K562 (cell line): ENCODE data around the gene SRGAP3. TPM values are rescaled to one million over a fixed set of nuclear protein-coding genes. Genes with fewer than 3 reads are reported as not detected.

Experiments
- ATAC-seq: fragments of 200-7000 bp; cut with Tn5 transposase; 3 replicates; pipeline ENCODE4 v1.9.1; 2020; ENCODE audit warnings: moderate library complexity
- BruUV-seq: library from RNA; stranded (reverse); fragments of 400-500 nt; replicated peaks from 2 replicates; lab custom pipeline; 2021; lab: Mats Ljungman, UMichigan
- CTCF ChIA-PET: fragments of 300-600 bp; formaldehyde crosslinking; extraction: SDS; loops from one replicate; lab custom pipeline; 2021; ENCODE audit warnings: low intra/inter-chr PET ratio; lab: Yijun Ruan, JAX
- POLR2A ChIA-PET: fragments of 300-600, 350-650 bp; sonication (Branson Sonifier 250); formaldehyde crosslinking; extraction: SDS; loops from one replicate; lab custom pipeline; 2021; ENCODE audit warnings: antibody characterized with exemption, inconsistent platforms; lab: Yijun Ruan, JAX
- DNase-seq, 4 experiments: peaks; one replicate each; pipeline versions ENCODE4 v3.0.0 to v3.0.0-alpha.2; 2011 to 2018; ENCODE audit warnings: low spot score in 3 of 4, mixed read lengths in 3 of 4; ENCODE audit errors: extremely low read depth in 1 of 4
- FAIRE-seq: peaks from 2 replicates; lab custom pipeline; 2011; peaks lifted over from hg19 to GRCh38; lab: Jason Lieb, UNC
- H2AFZ ChIP-seq: 2 replicates; pipeline ENCODE4 v1.6.0; 2011; ENCODE audit warnings: low read depth, low read length, control low read depth, inconsistent platforms
- H3K27ac ChIP-seq: fragments of 200-600 bp; 3 replicates; pipeline ENCODE4 v1.8.0; 2011; ENCODE audit warnings: low read depth, mild to moderate bottlenecking, control low read depth, inconsistent platforms, low read length, moderate library complexity, mixed read lengths; ENCODE audit errors: extremely low read depth
- H3K27me3 ChIP-seq, 2 experiments: fragments of 300-600 bp in 1 of 2; 2 replicates in 1 of 2; 3 replicates in 1 of 2; pipeline versions ENCODE4 v1.6.0 to v1.8.0; 2011; ENCODE audit warnings: inconsistent platforms in 2 of 2, low read length in 2 of 2, mild to moderate bottlenecking in 1 of 2, mixed read lengths in 1 of 2, moderate library complexity in 1 of 2; ENCODE audit not compliant: control insufficient read depth in 2 of 2, insufficient read depth in 2 of 2
- H3K36me3 ChIP-seq: fragments of 300-600 bp; 3 replicates; pipeline ENCODE4 v1.8.0; 2011; ENCODE audit warnings: mild to moderate bottlenecking, low read length, inconsistent platforms; ENCODE audit not compliant: control insufficient read depth, insufficient read depth
- H3K4me1 ChIP-seq, 2 experiments: fragments of 200-600 bp in 1 of 2; replicated peaks in 1 of 2; 2 replicates in 1 of 2; 3 replicates in 1 of 2; pipeline versions ENCODE4 v1.5.1 to v1.8.0; 2011; ENCODE audit warnings: inconsistent platforms in 2 of 2, low read length in 2 of 2, mild to moderate bottlenecking in 1 of 2, mixed read lengths in 1 of 2, moderate library complexity in 1 of 2; ENCODE audit not compliant: control insufficient read depth in 2 of 2, insufficient read depth in 2 of 2
- H3K4me2 ChIP-seq: 2 replicates; pipeline ENCODE4 v1.6.1; 2011; ENCODE audit warnings: low read length, control low read depth, inconsistent platforms, mixed read lengths; ENCODE audit not compliant: insufficient read depth
- H3K4me3 ChIP-seq: fragments of 200-600 bp; sonication (generic), shearing (Covaris generic); 2 replicates; pipeline ENCODE4 v1.5.1; 2016; ENCODE audit warnings: control low read depth, inconsistent platforms
- H3K79me2 ChIP-seq: fragments of 200-600 bp; 3 replicates; pipeline ENCODE4 v1.8.0; 2011; ENCODE audit warnings: low read length, inconsistent platforms; ENCODE audit not compliant: control insufficient read depth, insufficient read depth
- H3K9ac ChIP-seq, 2 experiments: 2 replicates each; pipeline versions ENCODE4 v1.6.0 to v1.6.1; 2011; ENCODE audit warnings: low read depth in 2 of 2, low read length in 2 of 2, control low read depth in 1 of 2, inconsistent platforms in 1 of 2, mild to moderate bottlenecking in 1 of 2, mixed read lengths in 1 of 2; ENCODE audit not compliant: insufficient read depth in 1 of 2
- H3K9me1 ChIP-seq: one replicate; pipeline ENCODE4 v1.6.0; 2011; ENCODE audit warnings: inconsistent platforms, mild to moderate bottlenecking, low read length, moderate library complexity; ENCODE audit not compliant: control insufficient read depth, insufficient read depth
- H3K9me3 ChIP-seq: replicated peaks from 2 replicates; pipeline ENCODE4 v1.5.1; 2011; ENCODE audit warnings: low read depth, low read length, inconsistent platforms; ENCODE audit not compliant: control insufficient read depth, insufficient read depth
- H4K20me1 ChIP-seq: replicated peaks from 2 replicates; pipeline ENCODE4 v1.6.1; 2011; ENCODE audit warnings: low read length, inconsistent platforms, mixed read lengths; ENCODE audit not compliant: control insufficient read depth, insufficient read depth
- CTBP1 ChIP-seq: fragments of 450-650 bp; IDR thresholded peaks from 2 replicates; pipeline ENCODE4 v1.6.1; 2016; ENCODE audit warnings: borderline replicate concordance
- MECOM ChIP-seq: fragments of 250-450 bp; sonication (Bioruptor Pico); IDR thresholded peaks from 2 replicates; pipeline ENCODE4 v1.8.0; 2022; ENCODE audit warnings: inconsistent platforms
- NFATC3 ChIP-seq: fragments of 450-650 bp; IDR thresholded peaks from 2 replicates; pipeline ENCODE4 v1.6.1; 2017; ENCODE audit warnings: mild to moderate bottlenecking
- WGBS: fragments of 100-300 bp; shearing (Covaris generic); methylation state at CpG from one replicate; pipeline ENCODE4 v1.1.6; 2016; ENCODE audit warnings: low coverage, mixed read lengths; ENCODE audit not compliant: insufficient coverage; ENCODE audit errors: missing lambda C conversion rate; 5-methylcytosine and 5-hydroxymethylcytosine counted together
- in situ Hi-C: fragments of 300-500 bp; cut with MboI; formaldehyde crosslinking; loops from 4 replicates; pipeline ENCODE4 v1.15.0; 2018; ENCODE audit warnings: inconsistent platforms, mixed read lengths
- intact Hi-C: fragments of 100-400 bp; cut with micrococcal nuclease; formaldehyde crosslinking; loops from 2 replicates; pipeline ENCODE4 v1.14.2; 2022
- polyA plus RNA-seq, 8 experiments: library from polyadenylated mRNA; depleted of rRNA in 4 of 8; stranded (reverse) in 5 of 8; unstranded in 3 of 8; fragments of >200 nt; fragmentation: Nextera tagmentation in 2 of 8; fragmentation: Illumina TruSeq in 1 of 8; extraction: Ambion mirVana in 2 of 8; extraction: Trizol in 1 of 8; gene quantifications; 2 replicates each; pipeline versions ENCODE4 v1.2.1 to v1.2.3, GENCODE V29; 2011 to 2014; ENCODE audit warnings: inconsistent platforms in 1 of 8, missing spikeins in 1 of 8
- total RNA-seq, 7 experiments: library from RNA; depleted of rRNA in 6 of 7; stranded (reverse); fragments of >200 nt in 6 of 7; fragmentation: Illumina TruSeq in 2 of 7; extraction: Trizol in 2 of 7; gene quantifications; 2 replicates each; pipeline versions ENCODE4 v1.2.1 to v1.2.3, GENCODE V29; 2011 to 2021; ENCODE audit warnings: low replicate concordance in 1 of 7
- TF ChIP-seq, protein P1 (sequence below): fragments of 250-450 bp; sonication (Bioruptor Pico); IDR thresholded peaks from 2 replicates; pipeline ENCODE4 v1.5.0; 2020; ENCODE audit warnings: mild to moderate bottlenecking, borderline replicate concordance

The SRGAP3 gene
- total and polyA plus RNA-seq, 9 of the 15 experiments (the other 6 are each of a cell fraction or from before 2014, with no cell fraction given) = 0.11 to 0.85 (median 0.35) TPM; not detected in 2

DNA sequence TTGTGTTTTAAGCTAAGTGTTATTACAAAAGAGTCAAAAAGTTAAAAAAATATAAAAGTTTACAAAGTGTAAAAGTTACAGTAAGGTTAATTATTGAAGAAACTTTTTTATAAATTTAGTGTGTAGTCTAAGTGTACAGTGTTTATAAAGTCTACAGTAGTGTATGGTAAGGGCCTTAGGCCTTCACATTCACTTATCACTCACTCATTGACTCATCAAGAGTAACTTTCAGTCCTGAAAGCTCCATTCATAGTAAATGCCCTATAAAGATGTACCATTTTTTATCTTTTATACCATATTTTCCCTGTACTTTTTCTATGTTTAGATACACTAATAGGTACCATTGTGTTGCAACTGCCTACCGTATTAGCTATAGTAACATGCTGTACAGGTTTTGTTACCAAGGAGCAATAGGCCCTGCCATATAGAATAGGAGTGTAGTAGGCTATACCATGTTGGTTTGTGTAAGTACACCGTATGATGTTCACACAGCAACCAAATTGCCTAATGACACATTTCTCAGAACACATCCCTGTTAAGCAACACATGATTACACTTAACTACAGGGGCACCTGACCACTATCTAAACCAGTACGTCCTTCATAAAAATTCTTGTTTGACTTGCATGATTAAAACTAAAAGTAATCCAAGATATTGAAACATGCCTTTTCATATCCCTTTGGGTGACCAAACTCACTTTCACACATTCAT lies 303.4 kb downstream of the SRGAP3 start:
- CTCF ChIA-PET = no interaction called here
- no peak overlapping the region for H2AFZ ChIP-seq
- no TSS peak for BruUV-seq
- FAIRE-seq (no peak), DNase-seq (no peak), ATAC-seq (no peak)
- peaks cover 25% of the 10 kb centered on the region for H3K79me2 ChIP-seq
- no peak overlapping the region for H3K4me3 ChIP-seq
- intact Hi-C loops = no loop called here
- POLR2A ChIA-PET = interaction anchor here (0.8 to 1.6 kb wide), 4 partner anchors 9 to 31 kb away, joined by 3 to 5 read pairs (median 4); no protein-coding TSS in a partner anchor
- no peak overlapping the region for H3K27ac ChIP-seq
- H3K36me3 ChIP-seq = peaks cover 72% of the 10 kb centered on the region; the same call in 2 of the 3 replicates
- no peaks in the 10 kb centered on the region for H3K9me3 ChIP-seq
- H3K9ac ChIP-seq = no peak overlapping the region
- TF ChIP-seq NFATC3 (no peak), MECOM (CRISPR knock-in tag) (no peak), CTBP1 (no peak)
- TF ChIP-seq, protein P1, sequence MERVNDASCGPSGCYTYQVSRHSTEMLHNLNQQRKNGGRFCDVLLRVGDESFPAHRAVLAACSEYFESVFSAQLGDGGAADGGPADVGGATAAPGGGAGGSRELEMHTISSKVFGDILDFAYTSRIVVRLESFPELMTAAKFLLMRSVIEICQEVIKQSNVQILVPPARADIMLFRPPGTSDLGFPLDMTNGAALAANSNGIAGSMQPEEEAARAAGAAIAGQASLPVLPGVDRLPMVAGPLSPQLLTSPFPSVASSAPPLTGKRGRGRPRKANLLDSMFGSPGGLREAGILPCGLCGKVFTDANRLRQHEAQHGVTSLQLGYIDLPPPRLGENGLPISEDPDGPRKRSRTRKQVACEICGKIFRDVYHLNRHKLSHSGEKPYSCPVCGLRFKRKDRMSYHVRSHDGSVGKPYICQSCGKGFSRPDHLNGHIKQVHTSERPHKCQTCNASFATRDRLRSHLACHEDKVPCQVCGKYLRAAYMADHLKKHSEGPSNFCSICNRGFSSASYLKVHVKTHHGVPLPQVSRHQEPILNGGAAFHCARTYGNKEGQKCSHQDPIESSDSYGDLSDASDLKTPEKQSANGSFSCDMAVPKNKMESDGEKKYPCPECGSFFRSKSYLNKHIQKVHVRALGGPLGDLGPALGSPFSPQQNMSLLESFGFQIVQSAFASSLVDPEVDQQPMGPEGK (CRISPR knock-in tag) = no peak
- H3K4me2 ChIP-seq = no peak overlapping the region
- no peaks in the 10 kb centered on the region for H3K4me1 ChIP-seq
- H4K20me1 ChIP-seq = no peaks in the 10 kb centered on the region
- WGBS = 67% methylated on average over 3 of the region's 3 CpGs
- H3K9me1 ChIP-seq = no peaks in the 10 kb centered on the region
- H3K27me3 ChIP-seq = no peaks in the 10 kb centered on the region
- in situ Hi-C loops = no loop called here
